Upper lobe of left lung (tissue), 4 donors: ENCODE results near the gene GNS.

Experiments
- CTCF ChIP-seq, 6 experiments: fragments of 450-650 bp in 4 of 6; fragments of 200-600 bp in 2 of 6; sonication (generic) in 2 of 6; IDR thresholded peaks; one replicate each; pipeline ENCODE4 v1.5.1; 2016 to 2019; ENCODE audit warnings: antibody characterized with exemption in 6 of 6
- EP300 ChIP-seq, 4 donors: sonication (generic); formaldehyde crosslinking; IDR thresholded peaks; one replicate each; pipeline ENCODE4 v1.5.1; 2017; ENCODE audit warnings: antibody characterized with exemption in 4 of 4, control low read depth in 2 of 4
- POLR2A ChIP-seq, 4 donors: fragments of 450-650 bp; IDR thresholded peaks; one replicate each; pipeline ENCODE4 v1.5.1; 2016 to 2017; ENCODE audit warnings: antibody characterized with exemption in 4 of 4, mild to moderate bottlenecking in 2 of 4
- POLR2AphosphoS5 ChIP-seq, 2 donors: sonication (generic); formaldehyde crosslinking; IDR thresholded peaks; one replicate each; pipeline ENCODE4 v1.5.1; 2017; ENCODE audit warnings: antibody characterized with exemption in 2 of 2

- TF ChIP-seq CTCF (IDR thresholded peaks at IDR 0.05) (no peak), POLR2AphosphoS5 (IDR thresholded peaks at IDR 0.05) (no peak), POLR2A (IDR thresholded peaks at IDR 0.05) (no peak), EP300 (IDR thresholded peaks at IDR 0.05) (no peak)
These were observed 8.3 kb upstream of the GNS start for GRCh38 chr12:64767495-64767894.
